Measurements from ENCODE around the gene GCH1. TPM values are rescaled to one million over a fixed set of nuclear protein-coding genes. Genes with fewer than 3 reads are reported as not detected.
A peak's percentile ranks its signal among the peaks of the same experiment; 100 is the strongest.

The GCH1 gene
- total RNA-seq, 1 experiment from 2014 or later = 11.5 TPM

- DNase-seq (ENCODE audit: low spot score) = no peak
Observed at GRCh38 chr14:54823757-54824549, 78.7 kb downstream of the GCH1 start.

DNA sequence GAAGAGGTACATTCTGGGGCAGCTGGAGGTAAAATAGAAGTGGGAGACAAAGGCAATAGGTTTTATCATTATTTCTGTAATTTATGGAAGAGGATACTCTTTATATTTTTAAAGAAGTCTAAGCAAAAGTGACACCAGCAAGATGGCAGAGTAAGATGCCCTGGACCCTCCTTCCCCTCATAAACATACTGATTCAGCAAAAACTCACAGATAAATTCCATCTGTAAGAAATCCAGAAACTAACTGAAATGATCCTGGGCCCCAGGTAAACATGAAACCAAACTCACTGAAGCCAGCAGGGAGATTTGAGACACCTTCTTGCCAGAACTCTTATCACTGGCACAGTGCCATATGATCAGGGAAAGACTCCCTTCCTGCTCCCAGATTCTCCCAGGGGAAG, 79.9 kb downstream of the GCH1 start:
- DNase-seq (ENCODE audit: low spot score) = no peak

DNA sequence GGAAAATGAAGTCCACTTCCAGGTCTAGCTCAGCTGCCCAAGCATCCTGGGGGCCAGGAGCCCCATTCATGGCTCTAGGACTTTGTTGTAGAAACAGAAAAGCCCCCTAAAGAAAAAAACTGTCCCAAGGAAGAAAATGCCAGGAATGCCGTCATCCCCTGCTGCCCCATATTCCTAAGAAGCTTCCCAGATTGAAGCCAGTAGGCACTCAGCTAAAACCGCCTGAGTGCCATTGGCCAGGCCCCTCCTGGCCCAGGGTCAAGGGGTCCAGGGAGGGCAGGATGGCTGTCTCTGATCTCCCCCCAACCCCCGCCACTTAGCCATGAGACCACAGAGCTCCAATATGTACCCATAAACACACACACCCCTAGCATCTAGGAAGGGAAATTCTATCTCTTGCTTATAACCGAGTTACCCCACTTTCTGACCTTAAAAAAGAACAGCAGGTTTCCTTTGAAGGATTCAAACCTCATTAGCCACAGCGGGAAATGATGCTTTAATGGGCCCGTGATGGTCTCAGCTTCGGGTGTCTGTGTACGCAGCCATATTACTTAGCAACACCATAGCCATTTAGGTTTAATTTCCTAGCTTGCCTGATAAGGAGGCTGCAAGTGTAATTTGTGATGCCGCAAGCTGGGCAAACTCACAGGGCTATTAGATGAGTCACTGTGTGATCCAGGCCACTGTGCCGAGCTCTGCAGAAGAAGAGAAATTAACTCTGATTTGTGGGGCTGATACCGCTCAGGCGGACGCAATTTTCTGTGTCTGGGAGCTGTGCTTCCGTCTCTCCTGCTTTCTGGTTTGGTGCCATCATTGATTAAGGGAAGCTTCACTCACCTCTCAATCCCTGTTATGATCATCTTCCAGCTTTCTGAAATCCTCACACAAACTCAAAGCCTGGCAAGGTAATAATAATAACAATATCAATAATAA, 84.2 kb downstream of the GCH1 start:
- DNase-seq (ENCODE audit: low spot score) = peak; percentile 23

DNA sequence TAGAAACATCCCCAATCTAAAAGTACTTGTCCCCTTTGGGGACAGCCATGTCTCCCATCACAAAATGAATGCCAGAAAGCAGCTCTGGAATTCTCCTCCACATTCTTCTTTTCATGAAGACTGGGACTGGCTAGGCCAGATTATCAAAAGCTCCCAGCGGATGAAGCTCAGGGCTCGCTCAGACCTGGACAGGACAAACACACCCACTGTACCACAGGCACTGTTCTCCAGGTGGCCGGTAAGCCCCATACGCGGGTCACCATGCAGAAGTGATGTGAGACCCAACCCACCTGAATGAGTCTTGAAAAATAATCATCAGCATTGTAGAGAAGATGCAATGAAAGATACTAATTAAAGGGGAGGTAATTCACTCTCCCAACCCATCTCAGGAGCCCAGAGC, 85.1 kb downstream of the GCH1 start:
- DNase-seq (ENCODE audit: low spot score) = no peak

- DNase-seq (ENCODE audit: low spot score) = no peak
Observed at GRCh38 chr14:54816450-54816849, 86.2 kb downstream of the GCH1 start.

DNA sequence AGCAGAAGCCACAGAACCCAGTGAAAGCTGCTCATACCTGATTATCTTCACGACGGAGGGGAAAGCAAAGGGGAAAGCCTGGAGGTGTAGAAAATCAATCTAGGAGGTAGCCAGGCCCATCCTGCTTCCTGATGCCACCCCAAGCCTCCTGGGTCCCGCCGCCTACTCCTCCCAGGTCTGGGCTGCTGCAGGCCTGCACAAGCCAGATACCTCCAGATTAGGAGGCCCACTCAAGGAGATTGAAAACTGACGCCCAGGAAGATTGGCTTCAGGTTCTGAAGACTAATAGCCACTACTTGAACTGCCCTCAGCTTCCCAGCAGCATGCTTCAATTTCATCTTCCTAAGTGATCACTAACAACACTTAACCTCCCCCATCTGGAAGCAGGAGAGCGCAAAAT, 87.1 kb downstream of the GCH1 start:
- DNase-seq (ENCODE audit: low spot score) = no peak

DNA sequence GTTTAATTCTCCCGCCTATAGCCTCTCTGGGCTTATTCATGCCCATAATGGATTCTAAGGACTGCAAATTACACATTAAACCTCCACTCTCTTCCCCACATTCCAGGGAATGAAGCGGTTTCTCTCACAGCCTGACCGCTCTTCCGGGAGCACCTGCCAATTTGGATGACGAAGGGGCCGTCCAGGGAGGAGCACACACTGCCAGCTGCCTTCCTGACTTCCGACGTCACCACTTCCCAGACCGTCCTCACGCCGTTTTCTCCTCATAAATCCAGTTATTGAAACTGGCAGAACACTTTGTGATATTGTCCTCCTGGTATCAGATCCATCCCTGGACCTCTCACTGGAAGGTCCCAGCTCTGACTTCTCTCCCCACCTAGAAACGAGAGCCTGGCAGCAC, 87.6 kb downstream of the GCH1 start:
- peak; percentile 45 for DNase-seq (ENCODE audit: low spot score)

- DNase-seq (ENCODE audit: low spot score) = peak; percentile 35
Observed at GRCh38 chr14:54814076-54814475, 88.5 kb downstream of the GCH1 start.

GRCh38 chr14:54813081-54813480, 89.5 kb downstream of the GCH1 start:
- DNase-seq (ENCODE audit: low spot score) = no peak

DNA sequence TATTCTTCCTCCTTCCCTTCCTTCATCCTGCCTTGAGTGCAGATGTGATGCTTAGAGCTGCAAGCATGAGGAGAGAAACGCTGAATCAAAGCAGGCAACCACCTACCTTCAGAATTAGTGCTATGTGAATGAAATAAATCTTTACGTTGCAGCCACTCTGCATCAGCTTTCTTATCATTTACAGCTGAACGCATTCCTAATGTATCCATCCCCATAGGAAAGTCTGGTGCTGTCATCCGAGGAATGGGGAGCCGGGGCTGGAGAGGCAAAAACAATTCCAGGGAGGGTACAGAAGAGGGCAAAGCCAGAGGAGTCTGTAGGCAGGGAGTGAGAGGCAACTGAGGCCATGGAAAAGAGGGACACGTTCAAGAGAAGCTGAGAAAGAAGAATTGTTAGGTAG, 90.0 kb downstream of the GCH1 start:
- no peak for DNase-seq (ENCODE audit: low spot score)

DNA sequence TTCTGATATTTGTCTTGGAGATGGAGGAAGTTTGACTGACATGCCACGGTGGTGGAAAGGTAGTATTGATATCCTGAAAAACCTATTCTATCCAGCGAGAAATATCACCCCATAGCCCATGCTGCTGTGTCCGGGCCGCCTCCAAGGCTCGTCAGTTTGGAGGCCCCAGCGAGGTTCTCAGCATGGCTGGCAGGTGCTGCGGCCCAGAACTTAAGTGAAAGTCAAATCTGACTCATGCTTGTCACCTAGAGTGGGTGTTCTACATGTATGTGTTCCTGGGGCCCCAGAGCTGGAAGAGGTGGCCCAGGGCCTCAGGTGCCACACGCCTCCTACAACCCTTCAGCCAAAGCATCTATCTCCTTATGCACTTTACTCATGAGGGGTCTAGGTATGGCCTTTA, 92.9 kb downstream of the GCH1 start:
- no peak for DNase-seq (ENCODE audit: low spot score)

- DNase-seq (ENCODE audit: low spot score) = no peak
Observed at GRCh38 chr14:54808326-54809161, 94.1 kb downstream of the GCH1 start.

DNA sequence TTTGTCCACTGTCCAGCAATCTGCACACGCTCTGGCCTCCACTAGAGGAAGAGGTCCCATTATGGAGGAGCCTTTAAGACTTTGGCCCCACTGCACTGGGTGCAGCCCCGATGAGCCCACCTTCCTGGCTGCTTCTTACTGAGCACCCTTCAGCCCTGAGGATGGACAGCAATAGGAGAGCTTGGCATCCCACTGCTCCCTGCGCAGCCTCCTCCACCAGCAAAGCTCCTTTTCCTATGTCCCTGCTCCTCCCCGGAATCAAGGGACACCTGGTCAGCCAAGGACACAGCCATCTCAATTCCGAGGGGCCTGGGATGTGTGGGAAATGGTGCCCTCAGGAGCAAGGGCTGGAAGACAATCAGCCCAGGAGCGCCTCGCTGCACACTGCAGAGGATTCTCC, 94.7 kb downstream of the GCH1 start:
- DNase-seq (ENCODE audit: low spot score) = no peak

- DNase-seq (ENCODE audit: low spot score) = no peak
Observed at GRCh38 chr14:54807428-54807827, 95.2 kb downstream of the GCH1 start.

DNA sequence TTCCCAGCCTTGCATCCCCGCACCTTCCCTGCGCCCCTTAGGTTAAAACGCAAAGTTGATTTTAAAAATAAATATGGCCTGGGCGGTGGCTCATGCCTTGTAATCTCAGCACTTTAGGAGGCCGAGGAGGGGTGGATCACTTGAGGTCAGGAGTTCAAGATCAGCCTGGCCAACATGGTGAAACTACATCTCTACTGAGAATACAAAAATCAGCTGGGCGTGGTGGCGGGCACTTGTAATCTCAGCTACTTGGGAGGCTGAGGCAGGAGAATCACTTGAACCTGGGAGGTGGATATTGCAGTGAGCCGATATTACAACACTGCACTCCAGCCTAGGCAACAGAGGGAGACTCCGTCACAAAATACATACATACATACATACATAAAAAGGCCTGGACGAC, 96.0 kb downstream of the GCH1 start:
- DNase-seq (ENCODE audit: low spot score) = no peak

- DNase-seq (ENCODE audit: low spot score) = peak; percentile 88
Observed at GRCh38 chr14:54805445-54806322, 96.9 kb downstream of the GCH1 start.

GRCh38 chr14:54805070-54805444, 97.6 kb downstream of the GCH1 start:
- no peak for DNase-seq (ENCODE audit: low spot score)

DNA sequence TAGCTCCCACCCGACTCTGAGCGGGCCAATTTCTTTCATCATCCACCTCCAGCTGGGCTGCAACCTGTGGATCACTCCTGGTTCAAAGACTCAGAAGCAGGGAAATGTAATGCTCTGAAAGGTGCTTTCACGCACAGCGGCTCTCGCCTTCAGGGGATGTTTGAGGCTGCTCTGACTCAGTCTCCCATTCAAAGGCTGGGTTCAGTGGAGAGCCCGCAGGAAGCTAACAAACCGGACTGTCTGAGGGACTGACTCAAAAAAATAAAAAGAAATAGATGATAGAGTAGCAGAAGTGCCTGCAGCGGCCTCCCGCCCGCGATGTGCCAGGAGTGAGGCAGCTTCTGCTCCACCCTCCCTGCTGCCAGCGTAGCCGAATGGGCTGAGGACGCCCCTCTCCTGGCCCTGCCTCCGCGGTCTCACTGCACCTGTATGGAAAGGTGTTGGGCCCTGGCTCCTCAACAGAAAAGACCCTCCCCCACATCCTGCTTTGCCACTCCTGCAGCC, 98.0 kb downstream of the GCH1 start:
- DNase-seq (ENCODE audit: low spot score) = no peak

- DNase-seq (ENCODE audit: low spot score) = no peak
Observed at GRCh38 chr14:54803926-54804537, 98.6 kb downstream of the GCH1 start.

DNA sequence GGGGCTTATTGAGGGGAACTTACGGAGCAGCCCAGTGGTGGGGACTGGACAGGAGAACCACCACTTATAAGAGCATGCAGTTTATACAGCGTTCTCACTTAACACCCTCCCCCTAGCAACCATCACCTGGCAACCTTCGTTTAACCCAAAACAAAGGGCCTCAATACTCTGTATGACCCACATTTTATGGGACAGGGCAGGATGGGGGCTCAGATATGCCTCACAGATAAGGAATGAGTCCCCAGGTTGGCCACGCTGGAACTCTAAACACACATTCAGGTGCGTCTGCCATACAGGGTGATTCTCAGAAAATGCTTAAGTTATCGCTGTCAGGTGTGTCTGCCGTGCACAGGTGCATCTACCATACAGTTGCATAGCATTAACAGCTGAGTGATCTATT, 99.2 kb downstream of the GCH1 start:
- peak; percentile 39 for DNase-seq (ENCODE audit: low spot score)

All from HT-29 (cell line).